GM18517 (cell line): ENCODE data around the gene NPR2.

Experiments used
- ATAC-seq: cut with Tn5 transposase; IDR thresholded peaks from one replicate; pipeline ENCODE4 v1.9.1; 2021; ENCODE audit warnings: mild to moderate bottlenecking, moderate library complexity; ENCODE audit not compliant: unreplicated experiment

The NPR2 gene

DNA sequence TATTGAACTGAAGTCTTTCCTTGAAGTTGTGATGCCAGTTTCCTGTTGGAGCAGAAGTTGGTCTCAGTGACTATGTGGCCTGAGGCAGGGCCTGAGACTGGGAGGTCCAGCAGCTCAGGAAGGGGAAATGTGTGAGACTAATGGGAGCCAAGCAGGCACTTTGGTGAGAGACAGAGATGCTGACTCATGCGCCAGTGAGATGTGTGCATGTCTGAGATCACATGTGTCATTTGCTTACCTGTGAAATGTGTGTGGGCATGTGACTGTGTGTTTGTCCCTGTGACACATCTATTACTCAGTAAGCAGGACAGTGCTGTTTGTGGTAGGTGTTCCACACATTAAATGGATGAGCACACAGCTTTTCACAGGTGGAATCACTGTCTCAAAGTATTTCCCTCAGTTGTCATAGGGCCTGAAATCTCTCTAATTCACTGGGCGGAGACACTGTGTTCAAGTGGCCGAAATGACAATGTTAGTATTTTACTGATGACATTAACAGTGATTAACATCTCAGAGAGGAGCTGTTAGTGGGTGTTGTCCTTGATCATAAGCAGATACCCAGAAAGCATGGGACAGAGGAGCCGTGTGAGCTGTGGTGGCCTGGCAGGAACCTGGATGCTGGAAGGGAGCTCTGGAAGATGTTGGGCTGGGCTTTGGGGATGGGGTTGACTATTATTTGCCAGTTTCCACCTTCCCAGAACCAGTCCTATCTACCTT lies 7.4 kb downstream of the NPR2 start:
- no peak for ATAC-seq

- no peak for ATAC-seq
These were observed 9.1 kb downstream of the NPR2 start for GRCh38 chr9:35800530-35800929.

GRCh38 chr9:35801328-35802128 lies 10.1 kb downstream of the NPR2 start:
- ATAC-seq = no peak

GRCh38 chr9:35806101-35806500 lies 14.7 kb downstream of the NPR2 start:
- no peak for ATAC-seq

DNA sequence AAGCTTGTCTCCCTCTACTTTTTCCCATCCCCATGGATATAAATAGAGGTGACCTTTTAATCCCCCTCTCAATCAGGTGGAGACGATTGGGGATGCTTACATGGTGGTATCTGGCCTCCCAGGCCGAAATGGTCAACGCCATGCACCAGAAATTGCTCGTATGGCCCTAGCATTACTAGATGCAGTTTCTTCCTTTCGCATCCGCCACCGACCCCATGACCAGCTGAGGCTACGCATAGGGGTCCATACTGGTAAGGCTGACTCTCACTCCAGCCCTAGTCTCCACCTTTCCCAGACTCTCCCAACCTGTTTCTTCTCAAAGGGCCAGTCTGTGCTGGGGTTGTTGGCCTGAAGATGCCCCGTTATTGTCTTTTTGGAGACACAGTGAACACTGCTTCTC lies 17.0 kb downstream of the NPR2 start:
- ATAC-seq = no peak

DNA sequence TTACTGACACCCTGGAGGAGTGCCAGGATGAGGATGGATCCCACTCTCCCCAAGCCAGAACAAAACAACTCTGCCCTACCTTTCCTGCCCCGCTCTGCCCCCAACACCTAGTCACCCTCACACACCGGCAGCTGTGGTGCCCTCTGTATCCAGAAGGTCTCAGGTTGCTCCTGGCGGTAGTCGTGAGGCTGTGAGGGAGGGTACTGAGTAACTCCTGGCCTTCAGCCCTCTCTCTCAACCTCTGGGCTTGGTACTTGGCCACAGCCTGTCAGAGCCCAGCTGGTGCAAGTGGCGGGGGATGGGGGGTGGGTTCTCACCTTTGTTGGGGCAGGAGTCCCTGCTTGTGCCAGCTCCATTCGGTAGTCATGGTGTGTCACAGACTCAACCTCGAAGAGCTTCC lies 18.7 kb downstream of the NPR2 start:
- no peak for ATAC-seq

- ATAC-seq = no peak
These were observed 20.1 kb downstream of the NPR2 start for GRCh38 chr9:35811381-35812024.

DNA sequence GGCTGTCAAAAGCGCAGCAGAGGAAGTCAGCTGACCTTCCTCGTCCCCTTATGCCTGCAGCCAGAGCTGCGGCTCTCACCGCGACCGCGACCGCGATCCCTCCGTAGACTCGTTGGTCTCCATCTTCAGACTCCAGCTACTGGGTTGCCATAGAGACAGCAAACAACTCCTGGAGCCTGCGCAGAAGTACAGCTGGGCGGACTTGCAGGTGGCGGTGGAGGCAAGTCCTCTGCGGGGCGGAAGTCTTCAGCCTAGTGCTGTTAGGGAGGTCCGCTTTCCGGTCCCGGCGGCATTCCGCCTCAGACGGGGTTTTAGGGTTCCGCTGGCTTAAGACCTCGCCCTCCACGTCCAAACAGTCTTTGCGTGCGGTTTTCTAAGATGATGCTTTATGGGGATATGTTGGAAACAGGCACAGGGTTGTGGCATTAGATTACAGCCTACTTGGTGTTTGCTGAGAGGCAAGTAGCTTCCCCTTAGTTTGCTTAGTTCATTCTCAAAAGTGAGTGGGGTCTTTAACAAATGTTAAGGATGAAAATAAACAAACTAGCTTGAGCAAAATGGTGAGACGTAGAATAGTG lies 20.7 kb downstream of the NPR2 start, which contains the start of gene SPAG8:
SPAG8 (minus strand) TSS at position 238 of the 578 bp plus-strand sequence; CDS start at position 123, 115 bp downstream.
- peak; percentile 58 for ATAC-seq

DNA sequence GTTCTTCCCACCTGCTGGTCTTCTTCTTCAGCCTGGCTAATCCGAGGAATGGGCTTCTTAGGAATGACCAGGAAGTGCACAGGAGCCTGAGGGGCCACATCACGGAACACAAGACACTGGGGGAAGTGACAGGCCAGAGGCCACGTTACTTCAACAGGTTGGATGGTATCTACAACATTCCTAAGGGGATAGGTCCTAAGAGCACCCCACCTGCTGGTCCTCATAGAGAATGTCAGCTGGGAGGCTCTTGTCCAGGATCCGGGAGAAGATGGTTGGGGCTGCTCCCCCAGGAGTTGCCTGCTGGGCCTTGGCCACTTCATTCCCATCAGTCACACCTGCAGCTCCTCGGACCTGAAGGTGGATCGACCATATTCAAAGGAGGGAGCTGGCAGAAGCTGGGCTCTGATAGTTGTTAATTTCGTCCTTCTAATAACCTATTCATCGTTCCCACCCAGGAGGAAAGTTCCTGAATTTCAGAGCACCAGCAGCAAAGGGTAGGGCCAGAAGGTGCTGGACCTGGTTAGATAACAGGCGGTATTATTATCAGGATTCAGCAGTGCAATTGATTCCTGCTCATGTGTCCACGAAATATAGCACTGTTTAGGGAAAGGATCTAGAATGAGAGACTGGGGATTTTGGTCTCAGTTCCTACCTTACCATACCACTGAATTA lies 22.2 kb downstream of the NPR2 start:
- ATAC-seq = no peak

DNA sequence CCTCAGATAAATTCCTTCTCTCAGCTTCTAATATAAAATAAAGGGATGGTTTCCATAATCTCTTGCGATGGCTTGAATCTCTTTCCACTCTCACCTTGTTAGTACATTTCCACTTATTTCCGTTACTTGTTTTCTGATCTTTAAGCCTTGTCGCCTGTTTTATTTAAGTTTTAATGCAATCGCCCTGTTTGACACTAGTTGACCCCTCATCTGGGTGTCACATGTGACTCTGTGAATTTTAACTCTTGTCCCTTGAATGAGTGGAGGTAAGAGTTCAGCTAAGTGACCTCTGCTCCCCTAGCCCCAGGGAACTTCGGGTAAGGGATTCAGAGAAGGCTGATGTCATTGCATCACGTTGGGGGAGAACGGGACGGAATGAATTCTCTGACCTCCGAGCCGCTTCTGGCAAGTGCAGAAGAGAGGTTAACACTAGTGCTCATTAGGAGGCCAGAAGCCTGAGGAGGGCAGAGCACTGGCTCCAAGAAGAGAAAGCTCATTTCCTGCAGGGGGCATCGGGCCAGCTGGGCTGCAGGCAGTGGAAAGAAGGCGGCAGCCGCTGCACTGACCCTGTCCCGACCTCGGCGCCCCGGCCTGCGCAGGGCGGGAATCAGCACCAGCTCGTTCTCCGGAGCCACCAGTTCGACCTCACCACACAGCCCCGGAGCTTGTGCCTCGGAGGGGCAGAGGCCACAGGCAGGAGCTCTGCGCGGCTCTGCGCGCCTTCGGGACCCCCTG lies 22.9 kb downstream of the NPR2 start:
- ATAC-seq = peak; percentile 32

DNA sequence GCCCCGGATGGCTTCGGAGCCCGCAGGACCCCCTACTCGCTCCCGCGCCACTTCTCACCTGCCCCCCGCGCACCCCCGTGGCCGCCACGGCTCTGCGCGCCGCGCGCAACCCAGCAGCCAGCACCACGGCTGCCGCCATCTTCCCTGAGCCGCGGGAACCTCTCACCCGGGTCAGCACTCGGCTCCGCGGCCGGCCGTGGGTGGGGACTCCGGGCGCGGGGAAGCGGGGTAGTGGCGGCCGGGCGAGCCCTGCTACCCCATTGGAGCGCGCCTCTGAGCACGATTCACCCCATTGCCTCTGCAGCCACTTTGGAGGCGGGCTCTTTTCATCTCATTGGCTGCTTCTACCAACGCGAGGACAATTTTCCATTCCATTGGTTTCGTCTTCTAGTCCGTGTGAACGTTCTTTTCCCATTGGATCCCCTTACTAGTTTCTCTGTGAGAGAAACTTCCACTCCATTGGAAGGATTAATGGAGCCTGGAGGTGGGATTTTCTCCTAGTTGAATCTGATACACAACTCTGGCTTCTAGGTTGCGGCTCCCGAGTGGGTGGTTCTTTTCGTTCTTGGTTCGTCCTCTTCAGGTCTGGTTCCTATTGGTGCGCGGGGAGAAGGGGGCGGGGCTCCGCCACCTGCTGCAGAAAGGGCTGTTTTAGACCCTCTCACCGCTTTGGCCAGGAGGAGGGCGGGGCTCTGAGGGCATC lies 23.6 kb downstream of the NPR2 start, which contains the start of gene HINT2:
HINT2 (minus strand) TSS at position 202 of the 703 bp plus-strand sequence; CDS start at position 139, 63 bp downstream.
- ATAC-seq = peak; percentile 67

DNA sequence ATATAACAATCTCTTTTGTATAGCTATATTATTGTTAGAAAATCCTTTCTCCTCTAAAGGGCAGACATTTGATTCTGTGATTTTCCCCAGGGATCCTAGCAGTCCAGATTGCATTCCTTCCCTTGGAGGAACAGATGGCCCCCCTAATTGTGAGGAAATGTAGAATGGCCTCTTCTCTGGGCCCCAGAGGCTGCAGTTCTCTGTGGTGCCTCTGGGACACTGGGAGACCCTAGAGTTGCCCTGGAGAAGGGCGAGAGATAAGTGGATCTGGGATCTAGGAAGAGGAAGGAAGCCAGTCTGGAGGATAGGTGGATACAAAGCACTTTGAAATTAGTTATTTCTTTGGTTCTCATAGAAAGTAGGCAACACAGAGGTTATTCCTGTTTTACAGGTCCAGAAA lies 25.3 kb downstream of the NPR2 start:
- no peak for ATAC-seq

DNA sequence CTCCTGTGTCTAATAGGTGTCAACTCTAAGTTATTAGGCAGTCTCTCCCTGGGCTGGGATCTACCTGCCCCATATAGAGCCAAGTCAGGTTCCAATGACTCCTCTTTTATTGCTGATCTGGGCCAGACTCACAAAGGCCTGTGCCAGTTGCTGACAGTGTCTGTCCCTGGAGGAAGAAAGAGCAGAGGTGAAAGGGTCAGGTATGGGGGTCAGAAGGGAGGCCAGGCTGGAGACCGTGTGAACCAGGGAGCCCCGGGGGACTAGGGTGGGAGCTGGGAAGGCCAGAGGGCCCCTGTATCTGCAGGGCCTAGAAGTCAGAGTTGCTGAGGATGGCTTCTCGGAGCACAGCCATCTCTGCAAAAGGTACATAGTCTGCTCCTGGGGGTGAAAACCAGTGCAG lies 26.9 kb downstream of the NPR2 start:
- no peak for ATAC-seq

DNA sequence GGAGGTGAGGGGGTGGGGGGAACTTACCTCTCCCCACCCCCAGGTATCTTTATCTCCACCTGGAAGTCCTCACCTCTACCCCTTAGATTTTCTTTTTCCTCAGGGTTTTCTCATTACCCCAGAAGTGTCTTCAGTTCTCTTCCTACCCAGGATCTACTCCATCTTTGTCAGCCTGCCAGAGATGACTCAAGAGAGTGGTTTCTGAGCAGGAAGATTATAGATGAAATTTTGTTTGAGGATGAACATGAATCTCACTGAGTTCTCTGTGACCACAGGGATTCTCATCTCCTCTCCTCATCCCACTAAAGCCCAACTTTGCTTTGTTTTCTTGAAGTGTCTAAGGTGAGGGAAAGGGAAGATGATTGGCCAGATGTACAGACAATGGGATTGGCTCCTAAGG lies 28.7 kb downstream of the NPR2 start:
- ATAC-seq = no peak

- no peak for ATAC-seq
These were observed 31.5 kb downstream of the NPR2 start for GRCh38 chr9:35822926-35823325.

DNA sequence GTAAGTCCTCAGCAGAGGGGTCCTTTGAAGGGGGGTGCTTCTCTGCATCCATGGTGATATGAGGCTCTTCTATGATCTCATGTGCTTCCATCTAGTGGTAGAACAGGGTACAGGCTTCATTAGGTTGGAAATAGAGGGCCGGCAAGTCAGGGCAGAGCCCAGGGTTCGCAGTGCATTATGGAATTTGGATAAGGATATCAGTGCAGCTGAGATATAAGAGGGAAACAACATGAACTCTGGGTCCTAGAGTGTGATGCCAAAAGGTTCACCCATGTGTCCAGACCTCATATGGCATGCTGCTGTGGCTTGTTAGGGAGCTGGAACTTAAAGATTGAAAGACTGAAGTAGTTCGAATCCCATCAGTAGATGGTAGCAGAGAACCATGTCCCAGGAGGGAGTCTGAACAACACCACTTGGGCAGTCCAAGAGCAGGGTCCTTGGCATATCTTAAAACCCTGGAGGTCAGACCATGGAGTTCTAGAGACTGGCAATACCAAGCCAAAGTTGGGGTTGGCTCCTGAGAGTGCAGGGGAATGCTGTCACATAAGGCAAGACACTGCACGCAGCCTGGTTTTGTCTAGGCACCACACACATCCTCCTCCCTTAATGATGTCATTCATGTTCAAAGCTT lies 34.8 kb downstream of the NPR2 start:
- peak; percentile 66 for ATAC-seq

DNA sequence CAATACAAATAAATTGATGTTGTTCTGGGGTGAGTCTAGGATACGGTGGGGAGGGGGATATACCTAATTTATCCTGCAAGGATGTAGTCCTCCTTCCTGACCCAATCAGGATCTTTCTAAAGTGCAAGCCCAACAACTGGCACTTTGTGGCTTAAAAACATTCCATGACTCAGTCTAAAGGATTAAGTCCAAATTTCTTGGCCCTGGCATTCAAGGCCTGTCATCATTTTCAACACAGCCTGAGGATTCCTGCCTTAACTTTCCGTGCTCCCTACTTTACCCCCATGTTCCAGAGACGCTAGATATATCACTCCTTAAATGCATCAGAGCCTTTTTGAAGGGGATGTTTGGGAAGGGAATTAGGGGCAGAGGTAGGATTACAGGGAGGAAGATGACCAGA lies 36.1 kb downstream of the NPR2 start:
- no peak for ATAC-seq

DNA sequence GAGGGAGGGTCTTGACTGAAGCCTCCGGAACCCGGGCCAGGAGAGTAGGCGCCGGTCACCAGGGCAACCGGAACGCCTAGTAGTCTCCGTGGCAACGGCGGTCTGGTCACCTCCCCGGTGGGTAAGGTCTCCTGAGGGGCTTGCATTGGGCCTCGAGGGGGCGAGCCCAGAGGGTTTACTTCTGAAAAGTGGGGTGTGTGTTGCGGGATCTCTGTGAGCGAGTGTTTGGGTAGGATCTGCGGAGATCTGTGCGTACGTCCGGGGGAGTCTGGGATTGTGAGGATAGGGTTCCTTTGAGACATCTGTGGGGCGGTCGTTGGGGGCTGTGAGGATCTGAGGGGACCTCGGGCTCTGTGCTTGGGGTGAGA lies 37.3 kb downstream of the NPR2 start, which contains the start of gene FAM221B:
FAM221B (minus strand) TSS at position 17 of the 368 bp plus-strand sequence. CDS start 2,571 bp downstream, outside the sequence.
- no peak for ATAC-seq
